ENCODE measurements around the gene SPATS2. TPM values are rescaled to one million over a fixed set of nuclear protein-coding genes. Genes with fewer than 3 reads are reported as not detected.

Gene SPATS2
- total RNA-seq, 1 donor from 2014 or later, result 13.8 TPM

DNA sequence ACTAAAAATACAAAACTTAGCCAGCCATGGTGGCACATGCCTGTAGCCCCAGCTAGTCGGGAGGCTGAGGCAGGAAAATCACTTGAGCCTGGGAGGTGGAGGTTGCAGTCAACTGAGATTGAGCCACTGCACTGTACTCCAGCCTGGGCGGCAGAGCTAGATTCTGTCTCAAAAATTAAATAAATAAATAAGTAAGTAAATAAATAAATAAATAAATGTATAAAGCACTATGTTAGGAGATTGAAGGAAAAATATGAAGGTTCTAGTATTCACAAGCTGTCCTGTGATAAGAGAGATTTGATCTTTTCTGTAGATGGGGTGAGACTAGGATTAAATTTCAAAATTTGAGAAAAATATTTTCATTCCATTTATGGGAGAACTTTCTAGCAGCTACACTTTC, 14.9 kb upstream of the SPATS2 start:
- H3K9me3 ChIP-seq, result no peaks in the 10 kb centered on the region
- no peak for DNase-seq (ENCODE audit: low spot score in 2 of 2)
- H3K4me1 ChIP-seq, result peaks cover 2 to 9% of the 10 kb centered on the region in 2 donors
- no peaks in the 10 kb centered on the region for H3K36me3 ChIP-seq
- H3K27me3 ChIP-seq, result peaks cover 12% of the 10 kb centered on the region
- H3K27ac ChIP-seq, result no peak overlapping the region
- intact Hi-C loops (cut with DNase I), result no loop called here
- TF ChIP-seq, protein P1, sequence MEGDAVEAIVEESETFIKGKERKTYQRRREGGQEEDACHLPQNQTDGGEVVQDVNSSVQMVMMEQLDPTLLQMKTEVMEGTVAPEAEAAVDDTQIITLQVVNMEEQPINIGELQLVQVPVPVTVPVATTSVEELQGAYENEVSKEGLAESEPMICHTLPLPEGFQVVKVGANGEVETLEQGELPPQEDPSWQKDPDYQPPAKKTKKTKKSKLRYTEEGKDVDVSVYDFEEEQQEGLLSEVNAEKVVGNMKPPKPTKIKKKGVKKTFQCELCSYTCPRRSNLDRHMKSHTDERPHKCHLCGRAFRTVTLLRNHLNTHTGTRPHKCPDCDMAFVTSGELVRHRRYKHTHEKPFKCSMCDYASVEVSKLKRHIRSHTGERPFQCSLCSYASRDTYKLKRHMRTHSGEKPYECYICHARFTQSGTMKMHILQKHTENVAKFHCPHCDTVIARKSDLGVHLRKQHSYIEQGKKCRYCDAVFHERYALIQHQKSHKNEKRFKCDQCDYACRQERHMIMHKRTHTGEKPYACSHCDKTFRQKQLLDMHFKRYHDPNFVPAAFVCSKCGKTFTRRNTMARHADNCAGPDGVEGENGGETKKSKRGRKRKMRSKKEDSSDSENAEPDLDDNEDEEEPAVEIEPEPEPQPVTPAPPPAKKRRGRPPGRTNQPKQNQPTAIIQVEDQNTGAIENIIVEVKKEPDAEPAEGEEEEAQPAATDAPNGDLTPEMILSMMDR (IDR thresholded peaks at IDR 0.05), result no peak
- H3K4me3 ChIP-seq, result no peak overlapping the region

DNA sequence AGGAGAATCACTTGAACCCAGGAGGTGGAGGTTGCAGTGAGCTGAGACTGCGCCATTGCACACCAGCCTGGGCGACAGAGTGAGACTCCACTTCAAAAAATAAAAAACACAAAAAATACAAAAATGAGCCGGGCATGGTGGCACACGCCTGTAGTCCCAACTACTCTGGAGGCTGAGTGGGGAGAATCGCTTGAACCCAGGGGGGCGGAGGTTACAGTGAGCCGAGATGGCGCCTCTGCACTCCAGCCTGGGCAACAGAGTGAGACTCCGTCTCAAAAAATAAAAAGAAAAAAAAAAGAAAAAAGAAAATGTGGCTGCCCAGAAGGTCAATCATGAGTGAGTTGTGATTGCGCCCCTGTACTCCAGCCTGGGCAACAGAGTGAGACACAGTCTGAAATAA, 11.3 kb upstream of the SPATS2 start:
- intact Hi-C loops (cut with DNase I), result no loop called here
- no peak for DNase-seq (ENCODE audit: low spot score in 2 of 2)
- no peaks in the 10 kb centered on the region for H3K36me3 ChIP-seq
- H3K4me3 ChIP-seq, result no peak overlapping the region
- no peaks in the 10 kb centered on the region for H3K27me3 ChIP-seq
- H3K9me3 ChIP-seq, result no peaks in the 10 kb centered on the region
- TF ChIP-seq, protein P1 (IDR thresholded peaks at IDR 0.05), result no peak
- no peak overlapping the region for H3K27ac ChIP-seq
- H3K4me1 ChIP-seq, result peaks cover 0 to 3% of the 10 kb centered on the region in 2 donors

DNA sequence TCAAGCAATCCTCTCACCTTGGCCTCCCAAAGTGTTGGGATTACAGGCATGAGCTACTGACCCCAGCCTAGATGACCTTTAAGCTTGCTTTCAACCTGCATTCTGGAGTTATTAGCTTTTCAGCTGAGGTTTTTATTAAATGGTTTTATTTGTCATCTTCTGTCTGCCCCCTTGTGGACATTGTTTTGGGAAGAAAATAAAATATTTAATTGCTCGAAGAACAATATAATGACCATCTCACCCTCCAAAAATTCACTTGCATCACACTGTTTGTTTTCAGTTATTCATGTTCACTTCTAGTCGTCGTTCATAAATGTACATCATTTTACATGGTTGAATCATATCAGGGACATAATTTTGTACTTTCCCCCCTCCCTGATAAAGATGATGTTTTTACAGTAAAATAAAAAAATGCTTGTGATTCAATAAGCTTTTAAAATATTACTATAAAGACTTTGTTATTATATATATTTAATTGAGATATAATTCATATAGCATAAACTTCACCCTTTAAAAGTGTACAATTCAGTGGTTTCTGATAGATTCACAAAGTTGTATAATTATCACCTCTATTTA, 10.1 kb upstream of the SPATS2 start:
- H3K4me3 ChIP-seq, result no peak overlapping the region
- TF ChIP-seq, protein P1 (IDR thresholded peaks at IDR 0.05), result peak; percentile 17 to 46 (median 22)
- H3K27ac ChIP-seq, result no peak overlapping the region
- H3K4me1 ChIP-seq, result peaks cover 0 to 3% of the 10 kb centered on the region in 2 donors
- no peaks in the 10 kb centered on the region for H3K27me3 ChIP-seq
- no peaks in the 10 kb centered on the region for H3K9me3 ChIP-seq
- no peak for DNase-seq (ENCODE audit: low spot score in 2 of 2)
- intact Hi-C loops (cut with DNase I), result no loop called here
- no peaks in the 10 kb centered on the region for H3K36me3 ChIP-seq

DNA sequence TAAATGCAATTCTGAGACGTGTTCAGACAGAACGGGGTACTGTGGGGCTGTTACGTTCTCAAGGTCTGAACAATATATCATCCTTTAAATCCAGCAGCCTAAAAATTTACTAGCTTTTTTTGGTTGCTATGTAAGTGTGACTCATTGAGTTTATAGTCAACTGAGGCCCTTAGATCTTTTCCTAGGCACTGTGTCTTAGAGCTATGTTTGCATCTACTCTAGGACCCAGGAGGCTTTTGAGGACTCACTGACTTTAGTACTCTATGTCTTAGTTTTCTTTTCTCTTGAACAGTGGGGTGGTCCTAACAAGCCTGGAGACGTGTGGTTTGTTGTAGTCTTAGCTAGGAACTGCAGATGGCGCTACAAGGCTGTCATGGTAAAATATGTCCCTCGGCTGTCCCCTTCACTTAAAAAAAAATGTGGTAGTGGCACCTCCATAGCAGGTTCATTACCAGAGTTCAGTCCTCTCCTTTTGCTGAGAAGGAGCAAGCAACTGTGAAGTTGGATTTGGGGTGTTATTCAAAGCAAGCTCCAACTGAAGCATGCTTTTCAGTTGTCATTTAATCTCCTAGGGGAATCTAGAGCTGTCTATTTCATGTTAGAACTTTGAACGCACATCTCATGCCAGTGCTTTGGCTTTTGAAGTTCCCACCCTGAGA, 8.7 kb upstream of the SPATS2 start:
- no peak overlapping the region for H3K4me3 ChIP-seq
- H3K27me3 ChIP-seq, result no peaks in the 10 kb centered on the region
- peaks cover 0 to 3% of the 10 kb centered on the region in 2 donors for H3K4me1 ChIP-seq
- DNase-seq (ENCODE audit: low spot score in 2 of 2), result no peak
- no peaks in the 10 kb centered on the region for H3K36me3 ChIP-seq
- TF ChIP-seq, protein P1 (IDR thresholded peaks at IDR 0.05), result peak; percentile 67 to 81 (median 80)
- intact Hi-C loops (cut with DNase I), result loop anchor here (1.0 to 2.0 kb wide), 2 partner anchors 9 to 156 kb away; partner anchors contain the start of gene SPATS2
- no peak overlapping the region for H3K27ac ChIP-seq
- no peaks in the 10 kb centered on the region for H3K9me3 ChIP-seq

DNA sequence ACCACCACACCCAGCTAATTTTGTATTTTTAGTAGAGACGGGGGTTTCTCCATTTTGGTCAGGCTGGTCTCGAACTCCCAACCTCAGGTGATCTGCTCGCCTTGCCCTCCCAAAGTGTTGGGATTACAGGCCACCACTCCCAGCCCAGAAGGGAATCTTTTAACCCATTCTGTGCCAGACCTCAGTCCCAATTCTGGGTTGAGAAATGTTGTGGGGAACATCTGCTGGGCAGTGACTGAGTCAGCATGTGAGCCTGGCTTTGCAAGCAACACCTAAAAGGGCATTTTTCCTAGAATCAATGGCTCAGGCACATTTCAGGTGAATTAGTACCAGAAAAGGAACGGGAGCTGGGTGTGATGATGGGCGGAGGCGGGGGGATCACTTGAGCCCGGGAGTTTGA, 7.6 kb upstream of the SPATS2 start:
- no peaks in the 10 kb centered on the region for H3K36me3 ChIP-seq
- H3K9me3 ChIP-seq, result no peaks in the 10 kb centered on the region
- no peak overlapping the region for H3K4me3 ChIP-seq
- intact Hi-C loops (cut with DNase I), result loop anchor here (2.0 kb wide), 1 partner anchor 155 kb away; no protein-coding TSS in a partner anchor
- no peak for DNase-seq (ENCODE audit: low spot score in 2 of 2)
- peaks cover 0 to 3% of the 10 kb centered on the region in 2 donors for H3K4me1 ChIP-seq
- H3K27ac ChIP-seq, result no peak overlapping the region
- no peaks in the 10 kb centered on the region for H3K27me3 ChIP-seq
- TF ChIP-seq, protein P1 (IDR thresholded peaks at IDR 0.05), result no peak
